ENCODE results near the gene PML.
"Not testable (repeated sequence)": the region's sequence is repeated elsewhere in the genome, so short reads cannot be mapped to it uniquely, and the experiment has no call there.

PML gene

DNA sequence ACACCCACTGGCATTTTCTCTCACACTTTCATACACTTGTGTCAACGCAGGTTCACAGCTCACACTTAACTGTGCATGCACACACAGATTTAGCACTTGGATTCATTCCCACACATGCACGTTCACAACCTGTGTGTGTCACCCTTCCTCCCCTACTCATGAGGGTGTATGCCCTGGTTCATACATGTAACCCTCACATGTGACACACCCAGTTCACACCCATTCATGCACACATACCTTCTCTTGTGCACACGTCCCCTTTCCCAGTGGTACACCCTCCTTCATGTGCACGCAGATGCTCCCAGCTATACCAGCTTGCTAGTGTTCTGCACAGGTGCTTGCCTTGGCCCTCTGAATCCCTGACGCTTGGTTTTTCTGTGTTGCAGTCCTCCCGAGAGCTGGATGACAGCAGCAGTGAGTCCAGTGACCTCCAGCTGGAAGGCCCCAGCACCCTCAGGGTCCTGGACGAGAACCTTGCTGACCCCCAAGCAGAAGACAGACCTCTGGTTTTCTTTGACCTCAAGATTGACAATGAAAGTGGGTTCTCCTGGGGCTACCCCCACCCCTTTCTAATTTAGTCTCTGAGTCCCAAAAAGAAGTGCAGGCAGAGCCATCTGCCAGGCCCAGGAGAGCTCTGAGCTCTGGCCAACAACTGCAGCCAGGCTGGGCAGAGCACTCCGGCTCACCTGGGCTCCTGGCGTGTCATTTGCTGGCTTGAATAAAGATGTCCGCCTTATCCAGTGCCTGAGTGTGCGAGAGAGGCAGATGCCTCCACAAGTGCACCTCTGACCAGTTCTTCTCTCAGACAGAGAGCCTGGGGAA lies 48.3 kb downstream of the PML start:
- no peak for DNase-seq

DNA sequence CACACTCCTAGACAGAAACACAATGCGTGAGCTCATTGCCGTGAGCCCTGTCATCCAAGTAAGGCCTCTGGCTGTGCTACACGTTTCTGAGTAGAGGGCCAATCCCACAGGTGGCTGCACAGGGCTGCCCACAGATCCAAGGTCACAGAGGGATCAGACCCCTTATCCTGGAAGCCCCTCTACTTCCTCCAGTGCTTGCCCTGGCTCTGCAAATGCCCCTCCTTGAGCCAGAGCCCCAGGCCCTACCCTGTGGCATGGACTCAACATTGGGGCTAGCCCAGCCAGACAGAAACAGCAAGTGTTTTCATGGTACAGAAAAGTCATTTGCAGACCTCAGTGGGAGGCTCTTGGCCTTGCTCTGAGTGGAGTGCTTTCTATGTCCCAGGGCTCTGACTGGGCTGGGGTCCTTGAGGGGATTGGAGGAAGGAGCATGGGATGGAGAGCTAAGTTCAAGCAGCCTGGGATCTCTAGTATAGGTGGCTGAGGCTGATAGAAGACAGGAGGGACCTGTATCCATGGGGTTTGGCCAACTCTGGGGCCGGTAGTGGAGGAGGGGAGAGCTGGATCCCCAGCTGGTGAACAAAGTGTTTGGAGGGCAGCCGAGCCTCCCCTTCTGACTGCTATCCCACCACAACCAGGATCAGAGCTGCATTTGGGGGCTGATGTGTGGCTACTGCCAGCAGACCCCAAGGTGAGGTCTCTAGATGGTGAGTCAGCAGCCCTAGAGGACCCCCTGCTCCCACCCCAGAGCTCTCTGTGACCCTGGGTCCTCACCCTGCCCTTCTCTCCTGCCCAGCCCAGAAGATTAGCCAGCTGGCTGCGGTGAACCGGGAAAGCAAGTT lies 49.1 kb downstream of the PML start:
- no peak for DNase-seq

DNA sequence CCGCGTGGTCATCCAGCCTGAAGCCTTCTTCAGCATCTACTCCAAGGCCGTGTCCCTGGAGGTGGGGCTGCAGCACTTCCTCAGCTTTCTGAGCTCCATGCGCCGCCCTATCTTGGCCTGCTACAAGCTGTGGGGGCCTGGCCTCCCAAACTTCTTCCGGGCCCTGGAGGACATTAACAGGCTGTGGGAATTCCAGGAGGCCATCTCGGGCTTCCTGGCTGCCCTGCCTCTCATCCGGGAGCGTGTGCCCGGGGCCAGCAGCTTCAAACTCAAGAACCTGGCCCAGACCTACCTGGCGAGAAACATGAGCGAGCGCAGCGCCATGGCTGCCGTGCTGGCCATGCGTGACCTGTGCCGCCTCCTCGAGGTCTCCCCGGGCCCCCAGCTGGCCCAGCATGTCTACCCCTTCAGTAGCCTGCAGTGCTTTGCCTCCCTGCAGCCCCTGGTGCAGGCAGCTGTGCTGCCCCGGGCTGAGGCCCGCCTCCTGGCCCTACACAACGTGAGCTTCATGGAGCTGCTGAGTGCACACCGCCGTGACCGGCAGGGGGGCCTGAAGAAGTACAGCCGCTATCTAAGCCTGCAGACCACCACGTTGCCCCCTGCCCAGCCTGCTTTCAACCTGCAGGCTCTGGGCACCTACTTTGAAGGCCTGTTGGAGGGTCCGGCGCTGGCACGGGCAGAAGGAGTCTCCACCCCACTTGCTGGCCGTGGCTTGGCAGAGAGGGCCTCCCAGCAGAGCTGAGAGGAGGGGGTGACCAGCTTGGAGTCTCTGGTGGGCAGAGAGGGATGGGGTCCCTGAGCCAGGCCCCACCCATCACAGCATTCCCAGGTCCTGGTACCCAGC lies 50.0 kb downstream of the PML start:
- no peak for DNase-seq

DNA sequence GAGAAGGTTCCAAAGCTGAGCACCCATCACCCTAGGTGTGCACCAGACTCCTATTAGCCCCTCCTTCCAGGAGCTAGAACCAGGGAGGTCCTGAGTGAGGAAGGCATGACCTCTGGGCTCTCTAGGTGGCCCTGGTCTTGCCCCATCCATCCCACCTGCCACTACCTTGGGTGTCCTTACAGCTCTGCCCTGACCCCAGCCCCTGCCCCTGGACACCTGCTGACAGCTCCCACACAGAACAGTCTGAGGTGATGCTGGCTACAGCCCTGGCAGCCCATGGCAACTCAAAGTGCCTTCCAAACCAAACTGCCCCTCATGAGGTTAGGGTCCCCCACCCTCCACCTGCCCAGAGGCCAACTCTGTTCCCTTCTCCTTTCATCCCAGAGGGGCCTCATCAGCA lies 50.7 kb downstream of the PML start:
- no peak for DNase-seq

DNA sequence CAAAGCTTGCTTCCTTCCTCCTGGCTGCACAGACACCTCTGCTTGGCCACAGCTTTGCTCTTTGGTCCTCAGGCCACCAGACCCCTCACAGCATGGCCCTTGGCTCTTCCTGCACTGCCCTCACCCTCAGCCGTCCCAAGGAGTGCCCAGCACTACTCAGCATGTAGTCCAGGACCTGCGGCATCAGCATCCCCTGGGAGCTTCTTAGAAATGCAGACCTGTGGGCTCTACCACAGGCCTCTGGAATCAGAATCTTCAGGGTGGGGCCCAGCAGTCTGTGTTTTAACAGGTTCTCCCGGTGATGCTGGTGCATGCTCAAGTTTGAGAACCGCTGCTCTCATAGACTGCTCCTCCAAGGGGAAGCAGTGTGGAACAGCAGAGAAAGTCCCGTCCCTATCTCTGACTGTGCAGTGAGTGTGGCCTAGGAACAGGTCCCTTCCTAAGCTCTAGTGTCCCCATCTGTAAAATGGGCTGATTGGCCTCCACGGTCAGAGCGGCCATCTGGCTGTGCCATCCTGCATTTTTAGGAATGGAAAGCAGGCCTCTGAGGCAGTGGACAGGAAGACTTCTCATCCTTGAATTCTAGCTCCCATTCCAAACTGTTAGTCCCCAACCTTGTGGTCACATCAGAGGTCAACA lies 51.2 kb downstream of the PML start:
- DNase-seq = no peak

DNA sequence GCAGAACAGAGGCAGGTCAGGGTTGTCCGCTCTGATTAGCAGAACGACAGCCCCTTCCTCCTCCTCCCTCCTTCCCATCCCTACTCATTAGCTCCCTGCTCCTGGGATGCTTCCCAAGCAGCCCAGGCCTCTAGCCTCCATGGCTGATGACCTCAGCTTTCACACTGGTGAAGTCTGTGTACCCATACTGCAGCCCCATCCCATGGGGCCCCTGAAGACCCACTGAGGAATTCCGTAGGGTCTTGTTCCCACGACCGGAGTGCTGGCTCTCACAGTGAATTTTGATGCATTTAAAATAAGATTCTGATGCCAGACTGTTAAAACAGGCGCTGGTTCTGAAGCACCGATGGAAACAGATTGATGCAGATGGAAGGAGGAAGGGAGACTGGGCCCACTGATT lies 51.8 kb downstream of the PML start:
- no peak for DNase-seq

DNA sequence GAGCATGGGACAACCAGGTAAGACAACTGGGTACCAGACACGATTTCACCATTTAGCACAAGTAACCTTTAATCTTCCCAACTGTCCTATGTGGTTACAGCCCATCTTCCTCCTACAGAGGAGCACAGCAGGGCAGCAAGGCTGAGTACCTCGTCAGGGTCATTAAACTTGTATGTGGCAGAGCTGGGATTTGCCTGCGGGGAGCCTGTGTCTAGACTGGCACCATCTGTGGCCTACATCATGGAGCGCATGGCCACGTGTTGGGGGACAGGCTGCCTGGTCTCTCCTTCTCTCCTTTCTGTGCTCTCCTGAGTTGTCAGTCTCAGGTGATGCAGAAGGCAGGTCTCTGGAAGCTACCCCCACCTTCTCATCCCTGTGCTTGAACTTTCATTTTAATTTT lies 55.6 kb downstream of the PML start:
- no peak for DNase-seq

DNA sequence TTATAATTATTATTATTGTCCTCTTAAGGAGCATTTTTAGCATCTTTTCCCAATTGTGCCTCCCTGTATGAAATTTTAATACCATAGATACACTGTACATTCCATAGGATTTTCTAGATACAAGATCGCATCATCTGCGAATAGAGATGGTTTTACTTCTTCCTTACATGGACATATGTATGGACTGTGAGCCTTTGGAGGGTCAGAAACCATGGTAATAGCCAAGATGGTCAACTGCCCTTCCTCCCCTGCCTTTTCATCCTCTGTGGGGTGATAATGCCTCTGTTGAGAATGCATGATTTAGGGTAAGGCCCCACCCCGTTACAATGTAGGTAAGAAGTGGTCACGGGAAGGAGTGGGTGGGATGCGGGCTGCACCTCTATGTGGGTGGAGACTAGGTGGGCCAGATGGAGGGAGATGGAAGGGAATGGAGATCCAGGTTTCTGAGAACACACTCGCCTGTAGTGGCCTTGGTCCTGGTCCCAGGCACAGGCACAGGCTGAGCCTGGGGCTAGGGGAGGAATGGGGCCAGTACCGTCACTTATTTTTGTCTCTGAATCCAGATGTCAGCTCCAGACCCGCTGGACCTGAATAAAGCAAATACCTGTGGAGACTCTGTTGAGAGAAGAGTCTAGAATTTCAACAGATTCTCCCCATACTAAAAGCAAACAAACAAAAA lies 56.2 kb downstream of the PML start:
- no peak for DNase-seq

DNA sequence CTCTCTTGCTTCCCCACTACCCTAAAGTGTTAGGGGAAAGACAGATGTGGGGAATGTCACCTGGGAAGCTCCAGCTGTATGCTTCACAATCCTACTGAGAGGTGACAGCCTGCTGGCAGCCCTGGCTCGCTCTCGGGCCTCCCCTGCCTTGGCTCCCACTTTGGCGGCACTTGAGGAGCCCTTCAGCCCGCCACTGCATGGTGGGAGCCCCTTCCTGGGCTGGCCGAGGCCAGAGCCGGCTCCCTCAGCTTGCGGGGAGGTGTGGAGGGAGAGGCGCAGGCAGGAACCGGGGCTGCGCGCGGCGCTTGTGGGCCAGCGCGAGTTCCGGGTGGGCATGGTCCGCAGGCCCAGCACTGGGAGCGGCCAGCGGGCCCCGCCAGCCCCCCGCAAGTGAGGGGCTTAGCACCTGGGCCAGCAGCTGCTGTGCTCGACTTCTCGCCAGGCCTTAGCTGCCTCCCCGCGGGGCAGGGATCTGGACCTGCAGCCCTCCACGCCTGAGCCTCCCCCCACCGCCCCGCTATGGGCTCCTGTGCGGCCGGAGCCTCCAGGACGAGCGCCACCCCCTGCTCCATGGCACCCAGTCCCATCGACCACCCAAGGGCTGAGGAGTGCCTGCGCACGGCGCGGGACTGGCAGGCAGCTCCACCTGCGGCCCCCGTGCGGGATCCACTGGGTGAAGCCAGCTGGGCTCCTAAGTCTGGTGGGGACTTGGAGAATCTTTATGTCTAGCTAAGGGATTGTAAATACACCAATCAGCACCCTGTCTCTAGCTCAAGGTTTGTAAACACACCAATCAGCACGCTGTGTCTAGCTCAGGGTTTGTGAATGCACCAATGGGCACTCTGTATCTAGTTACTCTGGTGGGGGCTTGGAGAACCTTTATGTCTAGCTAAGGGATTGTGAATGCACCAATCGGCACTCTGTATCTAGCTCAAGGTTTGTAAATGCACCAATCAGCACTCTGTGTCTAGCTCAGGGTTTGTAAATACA lies 58.0 kb downstream of the PML start:
- DNase-seq = not testable (repeated sequence)

DNA sequence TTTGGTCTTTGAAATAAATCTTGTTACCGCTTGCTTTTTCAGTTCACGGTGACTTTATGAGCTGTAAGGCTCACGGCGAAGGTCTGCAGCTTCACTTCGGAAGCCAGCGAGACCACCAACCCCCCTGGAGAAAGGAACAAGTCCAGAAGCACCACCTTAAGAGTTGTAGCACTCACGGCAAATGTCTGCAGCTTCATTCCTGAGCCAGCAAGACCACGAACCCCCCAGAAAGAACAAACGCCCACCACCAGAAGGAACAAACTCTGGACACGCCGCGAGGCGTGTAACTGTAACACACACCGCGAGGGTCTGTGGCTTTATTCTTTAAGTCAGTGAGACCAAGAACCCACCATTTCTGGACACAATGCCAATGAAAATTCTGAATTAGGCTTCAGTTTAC lies 59.0 kb downstream of the PML start:
- no peak for DNase-seq

DNA sequence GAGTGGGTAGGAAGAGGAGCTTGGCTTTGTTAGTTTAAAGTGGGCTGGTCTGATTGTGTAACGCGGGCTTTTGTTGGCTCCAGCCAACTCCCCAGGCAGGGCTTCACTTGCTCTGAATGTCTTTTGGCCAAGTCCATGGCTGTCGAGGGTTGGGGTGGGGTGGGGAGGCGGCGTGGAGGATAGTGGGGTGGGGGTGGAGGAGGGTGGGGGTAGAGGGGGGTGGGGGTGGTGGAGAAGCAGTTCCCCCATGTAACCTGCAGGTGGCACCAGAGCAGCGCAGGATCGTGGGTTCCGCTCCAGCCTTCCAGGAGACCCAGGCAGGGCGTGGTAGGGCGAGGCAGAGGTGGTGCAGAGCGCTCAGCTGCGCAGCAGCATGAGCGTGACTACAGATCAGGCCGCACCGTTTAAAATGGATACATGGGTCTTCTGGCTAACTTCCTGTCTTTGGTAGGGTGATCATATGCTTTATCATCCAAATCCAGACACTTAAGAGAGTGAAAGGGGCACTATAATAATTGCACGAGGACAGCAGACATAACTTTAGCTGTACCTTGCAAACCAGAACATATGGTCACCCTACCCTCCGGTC lies 59.5 kb downstream of the PML start:
- DNase-seq = peak; percentile 55

DNA sequence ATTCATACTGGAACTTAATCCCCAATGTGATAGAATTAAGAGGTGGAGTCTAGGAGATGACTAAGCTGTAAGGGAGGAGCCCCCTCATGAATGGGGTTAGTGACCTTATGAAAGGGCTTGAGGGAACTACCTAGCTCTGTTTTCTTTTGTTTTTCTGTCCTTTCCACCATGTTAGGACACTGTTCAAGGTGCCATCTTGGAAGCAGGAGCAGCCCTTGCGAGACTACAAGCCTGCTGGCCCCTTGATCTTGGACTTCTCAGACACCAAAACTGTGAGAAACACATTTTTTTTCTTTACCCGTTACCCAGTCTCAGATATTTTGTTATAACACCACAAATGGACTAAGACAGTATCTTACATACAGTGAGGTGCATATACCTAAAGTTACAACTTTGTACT lies 61.3 kb downstream of the PML start:
- DNase-seq = no peak

DNA sequence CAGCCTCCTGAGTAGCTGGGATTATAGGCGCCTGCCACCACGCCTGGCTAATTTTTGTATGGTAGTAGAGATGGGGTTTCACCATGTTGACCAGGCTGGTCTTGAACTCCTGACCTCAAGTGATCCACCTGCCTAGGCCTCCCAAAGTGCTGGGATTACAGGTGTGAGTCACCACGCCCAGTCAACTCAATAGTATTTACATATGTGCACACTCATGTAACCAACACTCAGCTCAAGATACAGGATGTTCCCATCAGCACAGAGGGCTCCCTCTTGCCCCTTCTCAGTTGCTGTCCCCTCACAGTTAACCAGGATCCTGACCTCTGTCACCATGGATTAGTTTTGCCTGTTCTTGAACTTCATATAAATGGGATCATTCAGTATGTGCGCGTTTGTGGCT lies 61.8 kb downstream of the PML start:
- DNase-seq = not testable (repeated sequence)

DNA sequence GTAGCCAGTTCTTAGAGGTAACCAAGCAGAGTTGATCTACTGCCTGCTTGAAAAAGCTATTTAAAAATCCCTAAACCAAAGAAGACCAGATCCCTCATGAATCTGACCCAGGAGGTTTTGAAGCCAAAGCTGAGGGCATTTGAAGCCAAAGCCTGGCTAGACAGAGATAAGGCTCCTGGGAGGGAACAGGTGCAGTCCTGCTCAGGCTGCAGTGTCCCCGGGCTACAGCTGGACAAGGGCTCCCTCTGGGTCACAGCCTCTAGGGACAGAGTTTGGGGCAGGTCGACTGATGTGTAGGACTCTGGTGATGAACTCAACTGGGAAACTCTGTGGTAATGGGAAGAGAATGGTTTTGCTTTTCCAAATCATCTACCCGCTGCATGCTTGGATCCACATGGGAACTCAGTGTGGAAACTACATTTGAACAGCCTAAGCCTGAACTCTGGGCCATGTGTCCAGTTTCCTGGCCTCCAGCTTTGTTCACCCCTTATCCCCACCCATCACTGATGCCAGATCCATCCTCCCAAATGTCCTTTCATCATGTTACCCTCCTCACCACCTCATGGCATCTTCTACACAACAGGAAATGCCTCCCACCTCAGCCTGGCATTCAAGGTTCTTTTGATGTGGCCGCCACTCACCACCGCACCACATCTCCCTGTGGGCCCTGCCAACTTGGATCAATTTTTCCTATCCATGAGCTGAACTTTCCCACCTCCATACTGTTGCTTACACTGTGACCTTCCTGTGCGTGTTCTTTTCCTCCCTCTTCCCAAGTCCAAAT lies 64.7 kb downstream of the PML start:
- not testable (repeated sequence) for DNase-seq

DNA sequence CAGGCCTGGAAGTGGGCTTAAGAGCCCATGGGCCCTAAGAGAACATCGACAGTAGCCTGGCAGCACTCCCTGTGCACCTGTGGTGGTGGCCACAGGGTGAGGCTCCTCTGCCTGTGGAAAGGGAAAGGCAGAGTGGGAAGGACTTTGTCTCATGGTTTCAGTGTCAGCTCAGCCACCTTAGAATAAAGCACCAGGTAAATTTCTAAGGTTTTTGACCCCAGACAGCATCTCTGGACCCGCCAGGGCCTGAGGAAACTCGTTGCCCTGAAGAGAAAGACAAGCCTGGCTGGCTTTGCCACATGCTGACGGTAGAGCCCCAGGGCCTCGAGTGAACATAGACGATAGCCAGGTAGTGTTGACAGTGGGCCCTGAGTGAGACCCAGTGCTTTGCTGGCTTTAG lies 65.7 kb downstream of the PML start:
- no peak for DNase-seq

DNA sequence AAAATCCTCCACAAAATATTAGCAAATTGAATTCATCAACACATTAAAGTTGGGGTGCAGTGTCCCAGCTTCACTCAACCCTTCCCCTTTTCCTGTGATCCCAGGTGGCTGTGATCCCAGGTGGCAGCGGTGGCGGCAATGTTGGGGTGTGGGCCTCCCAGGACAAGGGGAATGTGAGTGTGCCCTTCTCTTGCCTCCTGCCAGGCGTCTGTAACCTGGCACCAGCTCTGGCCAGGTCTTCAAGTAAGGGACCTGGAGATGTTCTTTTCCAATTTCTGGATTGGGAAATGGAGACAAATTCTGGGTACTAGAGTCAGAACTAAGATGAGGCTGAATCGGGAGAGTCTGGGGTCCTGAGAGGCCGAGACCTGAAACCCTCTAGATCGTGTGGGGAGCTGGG lies 67.7 kb downstream of the PML start:
- no peak for DNase-seq

DNA sequence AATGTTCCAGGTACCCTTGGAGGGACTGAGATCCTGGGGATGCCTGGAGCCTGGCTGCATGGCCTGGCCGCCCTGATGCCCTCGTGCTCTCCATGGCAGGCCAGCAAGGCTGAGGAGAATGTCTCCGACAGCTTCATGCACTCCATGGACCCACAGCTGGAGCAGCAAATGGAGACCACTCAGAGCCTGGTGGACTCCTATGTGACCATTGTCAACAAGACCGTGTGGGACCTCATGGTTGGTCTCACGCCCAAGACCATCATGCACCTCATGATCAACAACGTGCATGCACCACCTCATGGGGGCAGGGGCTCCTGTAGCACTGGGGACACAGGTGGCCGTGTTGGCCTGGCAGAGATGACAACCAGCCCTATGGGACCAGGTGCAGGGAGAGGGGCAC lies 68.2 kb downstream of the PML start:
- no peak for DNase-seq

DNA sequence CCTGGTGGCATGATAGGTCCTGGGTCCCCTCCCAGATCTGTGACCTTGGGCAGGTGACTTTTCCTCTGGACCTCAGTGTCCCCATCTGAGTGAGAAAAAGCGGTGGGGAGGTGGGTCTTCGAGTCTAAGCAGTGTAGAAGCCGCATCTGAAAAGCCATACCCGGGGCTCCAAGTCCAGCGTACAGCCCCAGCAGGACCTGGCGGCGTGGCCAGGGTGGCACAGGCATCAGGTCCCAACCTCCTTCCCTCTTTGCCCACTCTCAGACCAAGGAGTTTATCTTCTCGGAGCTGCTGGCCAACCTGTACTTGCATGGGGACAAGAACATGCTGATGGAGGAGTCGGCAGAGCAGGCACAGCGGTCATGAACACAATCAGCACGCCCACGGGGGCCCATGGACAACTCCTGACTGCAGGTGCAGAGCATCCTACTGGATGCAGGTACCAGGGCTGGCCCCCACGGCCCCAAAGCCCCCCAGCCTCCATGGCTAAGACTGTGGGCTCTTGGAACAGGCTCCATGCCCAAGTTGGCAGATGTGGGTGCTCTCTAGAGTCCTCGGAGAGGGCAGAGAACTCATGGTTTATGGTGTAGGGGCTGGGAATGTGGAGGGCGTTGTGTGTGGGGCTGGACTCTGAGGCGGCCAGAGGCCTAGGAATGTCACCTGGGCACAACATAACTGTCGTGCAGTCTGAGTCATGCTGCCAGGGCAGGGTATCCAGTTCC lies 69.1 kb downstream of the PML start:
- not testable (repeated sequence) for DNase-seq

DNA sequence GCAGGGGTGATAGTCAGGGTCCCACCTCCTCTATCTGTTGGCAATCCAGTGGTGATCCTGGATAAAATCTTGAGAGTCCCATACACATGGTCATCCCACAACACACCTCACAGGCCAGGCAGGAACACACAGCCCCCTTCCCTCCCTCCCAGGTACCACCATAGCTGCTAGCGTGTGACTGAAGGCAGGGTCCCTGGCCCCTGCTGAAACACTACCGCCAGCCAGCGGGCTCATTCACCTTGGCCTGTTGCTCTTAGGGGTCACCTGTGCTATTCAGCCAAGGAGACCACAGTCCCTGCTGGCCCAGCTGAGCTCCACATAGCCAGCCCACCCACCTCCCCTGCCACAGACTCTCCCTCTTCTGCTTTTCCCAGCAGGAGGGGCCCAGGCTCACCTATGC lies 69.7 kb downstream of the PML start:
- not testable (repeated sequence) for DNase-seq

All from inflammatory macrophage treated with lipopolysaccharide for 4 hours (primary cell).